RPMI8226 (cell line): ENCODE results near the gene FGGY.
"Not testable (repeated sequence)": the region's sequence is repeated elsewhere in the genome, so short reads cannot be mapped to it uniquely, and the experiment has no call there.

Experiments used
- DNase-seq: peaks from one replicate; pipeline ENCODE4 v3.0.0-alpha.2; 2015

Gene FGGY

DNA sequence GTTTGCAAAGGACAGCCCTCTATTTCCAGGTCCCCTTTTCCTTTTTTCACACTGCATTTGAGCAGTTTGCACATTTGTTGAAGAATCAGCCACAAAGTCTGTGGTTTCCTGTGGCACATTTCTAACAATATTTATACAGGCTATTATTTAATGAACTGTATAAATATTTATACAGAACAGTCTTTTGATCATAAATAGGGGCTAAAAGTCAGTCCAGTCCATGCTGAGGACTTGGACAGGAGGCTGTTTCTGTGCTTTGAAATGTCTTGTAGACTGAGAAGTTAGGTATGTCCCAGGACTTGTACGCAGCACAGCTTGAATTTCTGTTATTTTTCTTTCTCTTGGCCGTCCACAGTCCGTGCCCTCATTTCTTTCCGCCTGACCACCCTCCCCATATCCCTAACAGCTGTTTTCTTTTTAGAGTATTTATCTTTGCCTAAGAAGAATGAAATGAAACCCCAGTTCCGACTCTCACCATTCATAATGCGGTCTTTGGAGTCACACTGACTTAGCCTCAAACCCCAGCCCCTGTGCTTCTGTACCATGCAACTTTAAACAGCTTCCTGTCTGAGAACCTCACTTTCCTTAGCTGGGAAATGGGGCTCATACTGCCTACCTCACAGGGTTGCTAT is 19.7 kb downstream of the FGGY start:
- no peak for DNase-seq

DNA sequence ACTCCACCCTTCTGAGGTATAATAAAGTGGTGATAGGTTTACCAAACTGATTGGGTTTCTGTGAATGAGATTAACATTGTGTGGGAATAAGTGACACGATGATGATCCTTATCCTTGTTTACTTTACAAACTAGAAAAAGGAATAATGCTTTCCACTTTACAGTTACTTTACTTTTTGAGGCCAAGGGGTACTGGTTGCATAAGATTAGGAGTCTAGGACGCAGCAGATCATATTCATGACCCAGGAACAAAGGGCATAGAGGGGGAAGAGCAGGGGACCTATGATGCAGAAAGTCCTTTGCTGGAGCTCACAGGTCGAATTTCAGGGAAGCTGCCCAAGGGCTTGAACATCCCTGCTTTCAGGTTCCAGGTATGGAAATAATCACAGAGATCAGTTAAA is 20.4 kb downstream of the FGGY start:
- DNase-seq, result no peak

DNA sequence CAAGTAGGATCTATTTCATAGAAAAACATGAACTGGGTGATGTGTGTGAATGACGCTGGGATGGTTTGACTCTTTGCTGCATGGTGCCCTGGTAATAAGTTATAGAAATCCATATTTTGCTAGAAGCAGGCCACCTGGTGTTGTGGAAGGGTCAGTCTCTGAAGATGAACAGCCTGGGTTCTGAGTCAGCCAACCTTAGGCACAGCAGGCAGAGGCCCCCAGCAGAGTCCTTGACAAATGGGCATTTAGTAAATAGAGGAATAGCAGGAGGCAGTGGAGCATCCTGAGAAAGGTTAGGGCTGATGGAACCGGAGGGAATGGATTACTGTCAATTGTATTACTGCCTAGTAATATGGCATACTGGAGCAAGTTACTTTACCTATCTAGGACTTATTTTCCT is 20.9 kb downstream of the FGGY start:
- DNase-seq, result no peak

DNA sequence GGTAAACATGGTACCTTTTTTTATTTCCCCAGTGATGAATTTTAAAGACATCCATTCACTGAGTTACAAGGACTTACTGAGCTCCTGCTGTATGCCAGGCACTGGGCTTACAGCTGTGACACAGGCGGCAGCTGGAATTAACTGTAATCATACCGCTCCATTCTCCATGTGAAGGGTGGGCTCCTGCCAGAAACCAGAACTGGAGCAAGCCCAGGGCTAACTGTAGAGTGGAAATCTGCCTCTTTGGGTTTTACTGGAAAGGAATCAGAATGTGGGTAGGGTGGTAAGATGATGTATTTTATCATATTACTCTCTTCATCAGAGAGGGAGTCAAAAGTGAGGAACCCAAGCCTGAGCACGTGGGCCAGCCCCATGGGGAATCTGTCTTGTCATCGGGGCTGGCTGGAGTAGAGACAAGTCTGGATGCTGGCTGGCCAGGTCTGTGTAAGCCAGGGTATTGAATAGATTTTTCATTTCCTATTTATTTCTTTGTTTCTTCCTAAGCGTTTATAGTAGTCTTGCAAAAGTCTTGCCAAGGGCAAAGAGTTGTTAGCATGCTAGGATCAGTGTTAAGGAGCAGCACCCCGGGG is 21.5 kb downstream of the FGGY start:
- no peak for DNase-seq

- DNase-seq, result no peak
Observed at GRCh38 chr1:59322394-59322793, 25.5 kb downstream of the FGGY start.

DNA sequence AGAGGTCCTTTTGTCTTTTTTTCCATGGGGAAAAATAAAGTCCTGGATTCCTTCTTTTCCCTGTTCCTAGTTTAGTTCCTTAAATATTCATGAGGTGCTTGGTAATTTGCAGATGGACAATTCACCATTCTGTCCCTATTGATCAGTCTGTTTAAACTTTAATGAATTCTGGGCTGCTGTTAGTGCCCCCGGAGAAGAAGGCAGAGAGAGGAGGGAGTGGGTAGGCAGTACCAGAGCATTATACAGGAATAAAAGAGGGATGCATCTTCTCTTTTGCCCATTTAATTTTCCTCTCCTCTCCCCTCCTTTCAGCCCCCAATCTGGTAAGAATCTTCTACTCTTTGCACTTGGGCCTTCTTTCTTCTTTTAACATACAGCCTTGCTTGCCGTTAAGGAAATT is 25.9 kb downstream of the FGGY start:
- no peak for DNase-seq

DNA sequence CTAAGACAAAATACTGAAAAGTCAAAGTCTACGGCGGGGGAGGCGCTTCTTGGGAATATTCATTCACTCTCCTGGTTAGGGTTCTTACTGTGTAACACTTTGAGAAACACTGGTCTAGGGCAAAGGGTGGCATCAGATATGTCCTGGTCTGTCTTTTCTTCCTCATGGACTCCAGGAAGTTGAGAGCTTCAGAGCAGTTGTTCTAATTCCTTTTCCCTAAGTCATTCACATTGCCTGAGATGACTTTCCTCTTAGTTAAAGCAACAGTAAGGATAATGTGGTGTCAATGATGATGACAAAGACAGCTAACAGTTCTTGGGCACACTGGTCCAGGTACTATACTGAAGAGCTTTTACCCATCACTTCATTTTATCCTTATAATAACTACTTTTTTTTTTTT is 27.0 kb downstream of the FGGY start:
- DNase-seq, result no peak

GRCh38 chr1:59328353-59328752 is 31.5 kb downstream of the FGGY start:
- DNase-seq, result no peak

DNA sequence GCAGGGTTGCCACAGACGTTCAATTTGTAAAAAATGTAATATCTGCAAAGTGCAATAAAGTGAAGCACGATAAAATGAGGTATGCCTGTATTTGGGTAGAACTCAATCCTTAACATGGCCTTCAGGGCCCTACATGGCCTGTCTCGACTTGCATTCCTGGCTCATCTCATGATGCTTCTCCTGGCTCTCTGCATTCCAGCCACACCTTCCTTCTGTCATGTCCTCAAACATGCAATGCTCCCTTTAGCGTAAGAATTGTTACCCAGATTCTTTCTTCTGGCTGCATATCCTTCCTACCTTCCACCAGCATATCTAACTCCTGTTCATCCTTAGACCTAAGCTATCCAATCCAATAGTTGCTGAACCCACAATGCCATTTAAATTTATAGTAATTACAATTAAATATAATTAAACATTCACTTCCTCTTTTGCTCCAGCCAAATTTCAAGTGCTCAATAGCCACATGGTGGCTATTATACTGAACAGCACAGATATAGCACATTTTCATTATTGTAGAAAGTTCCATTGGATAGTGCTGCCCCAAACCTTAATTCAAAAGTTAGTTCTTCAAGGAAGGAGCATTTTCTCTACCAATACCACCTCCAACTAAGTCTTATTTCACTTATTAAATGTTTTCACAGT is 32.6 kb downstream of the FGGY start:
- no peak for DNase-seq

DNA sequence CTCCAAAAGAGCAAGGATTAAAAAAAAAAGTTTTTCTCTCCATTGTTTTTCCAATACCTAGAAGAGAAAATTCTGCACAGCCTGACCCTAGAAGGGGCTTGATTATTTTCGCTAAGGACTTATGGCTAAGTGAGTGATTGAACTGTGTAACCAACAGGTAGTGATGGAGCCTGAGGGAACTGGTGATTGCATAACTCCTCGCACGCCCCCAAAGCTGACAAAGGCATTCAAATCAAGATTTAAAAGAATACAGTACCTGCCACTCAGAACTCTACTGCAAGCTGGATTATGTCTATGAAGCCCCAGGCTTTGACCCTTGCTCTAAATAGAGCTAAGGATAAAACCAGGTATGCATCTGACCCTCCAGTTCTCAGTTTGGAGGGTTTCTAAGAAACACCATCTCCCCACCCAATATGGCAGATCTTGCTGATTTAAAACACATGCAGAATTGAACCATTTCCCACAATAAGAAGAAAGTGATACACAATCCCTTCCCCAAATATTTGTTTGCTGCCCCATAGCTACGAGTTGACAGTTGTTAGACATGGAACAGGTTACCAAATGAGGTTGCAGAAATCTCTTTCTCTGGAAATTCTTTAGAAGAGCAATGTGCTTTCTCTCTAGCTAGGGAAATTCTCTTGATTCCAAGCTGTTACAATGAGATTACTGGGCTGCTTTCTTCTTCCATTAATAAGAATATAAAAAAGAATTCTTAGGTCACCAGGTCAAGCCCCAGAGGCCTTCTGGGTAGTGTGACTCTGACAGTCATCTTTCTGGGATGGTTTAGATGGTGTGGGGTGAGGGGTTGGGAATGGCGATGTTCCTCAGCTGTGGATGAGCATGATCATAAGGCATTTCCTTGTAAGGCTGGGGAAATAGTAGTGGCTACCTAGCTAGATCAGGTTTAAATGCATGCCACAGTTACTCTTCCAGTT is 35.1 kb downstream of the FGGY start:
- DNase-seq, result no peak

DNA sequence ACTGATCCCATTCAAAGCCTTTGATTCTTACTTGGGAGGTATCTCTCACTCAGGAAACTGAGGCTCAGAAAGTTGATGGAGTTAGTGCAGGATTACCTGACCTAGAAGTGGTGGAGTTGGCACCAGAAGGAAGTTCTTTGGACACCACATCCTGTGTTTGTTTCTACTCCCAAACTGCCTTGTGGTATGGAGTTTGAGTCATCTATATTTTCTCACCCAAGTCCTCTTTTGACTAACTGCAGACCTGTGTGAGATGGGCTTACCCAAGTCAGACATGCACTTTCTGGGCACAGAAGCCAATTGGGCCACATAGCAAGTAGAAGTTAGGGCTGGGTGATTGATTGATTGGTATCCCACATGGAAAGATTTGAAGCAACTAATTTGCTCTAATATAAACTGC is 36.1 kb downstream of the FGGY start:
- DNase-seq, result no peak

- DNase-seq, result no peak
Observed at GRCh38 chr1:59333626-59334277, 36.9 kb downstream of the FGGY start.

- DNase-seq, result no peak
Observed at GRCh38 chr1:59340411-59341307, 43.8 kb downstream of the FGGY start.

DNA sequence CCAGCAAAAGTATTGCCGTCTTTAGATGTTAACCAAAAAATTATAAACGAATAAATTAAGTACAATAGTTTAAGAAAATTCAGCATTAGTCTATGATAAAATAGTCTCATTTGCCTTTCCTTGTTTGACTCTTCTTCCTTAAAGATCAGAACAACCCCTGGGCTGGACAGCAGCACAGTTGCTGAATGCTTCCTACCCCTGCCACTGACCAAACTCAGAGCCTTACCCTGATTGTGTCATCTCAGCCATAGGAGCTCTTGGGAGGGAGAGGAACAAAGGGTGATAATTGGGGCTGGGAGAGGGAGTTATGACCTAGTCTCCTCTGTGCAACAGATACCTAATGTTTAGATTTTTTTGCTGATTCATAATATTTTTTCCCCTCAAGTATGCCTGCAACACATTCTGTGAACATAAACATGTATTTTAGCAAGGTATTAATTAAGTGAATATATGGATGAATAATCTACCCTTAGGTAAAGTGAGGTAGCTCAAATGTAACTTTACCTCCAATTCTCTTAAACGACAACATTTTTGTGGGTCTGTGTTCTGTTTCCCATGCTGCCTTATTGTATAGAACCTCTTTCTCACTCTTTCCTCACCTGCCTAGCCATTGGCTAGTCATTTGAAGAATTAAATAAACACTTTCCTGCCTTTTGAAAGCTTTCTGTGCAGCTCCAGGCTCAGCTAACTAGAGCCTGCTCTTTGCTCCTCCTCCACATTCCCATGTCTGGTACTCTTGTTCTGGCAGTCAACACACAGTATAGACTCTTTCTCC is 46.1 kb downstream of the FGGY start:
- DNase-seq, result no peak

DNA sequence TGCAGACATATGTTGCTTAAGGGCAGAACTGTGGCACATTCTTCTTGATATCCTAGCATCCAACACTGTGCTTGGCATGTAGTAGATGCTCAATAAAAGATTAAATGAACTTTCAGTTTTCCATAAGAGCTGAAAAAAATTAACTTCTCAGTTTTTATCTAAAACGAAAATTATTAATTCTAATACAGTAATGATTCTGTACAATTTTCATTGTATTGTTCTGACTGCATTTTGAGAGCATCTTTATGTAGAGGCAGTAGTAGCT is 46.6 kb downstream of the FGGY start:
- no peak for DNase-seq

GRCh38 chr1:59345221-59345620 is 48.3 kb downstream of the FGGY start:
- DNase-seq, result no peak

DNA sequence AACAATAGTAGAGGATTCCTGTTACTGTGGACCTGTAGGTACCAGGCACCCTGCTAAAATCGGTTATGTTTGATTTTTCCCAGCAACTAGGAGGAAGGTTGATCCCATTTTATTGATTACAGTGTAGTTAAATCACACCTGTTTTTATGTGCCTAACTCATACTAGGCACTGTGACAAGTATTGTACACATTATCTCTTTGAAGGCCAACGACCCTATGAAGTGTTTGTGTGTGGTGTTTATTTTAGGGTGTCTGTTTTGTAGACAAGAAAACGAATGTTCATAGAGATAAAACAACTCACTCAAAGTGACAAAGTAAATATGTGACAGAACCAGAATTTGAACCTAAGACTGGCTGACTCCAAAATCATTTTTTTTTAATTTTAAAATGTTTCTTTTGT is 49.5 kb downstream of the FGGY start:
- DNase-seq, result no peak

GRCh38 chr1:59349101-59349500 is 52.2 kb downstream of the FGGY start:
- no peak for DNase-seq

DNA sequence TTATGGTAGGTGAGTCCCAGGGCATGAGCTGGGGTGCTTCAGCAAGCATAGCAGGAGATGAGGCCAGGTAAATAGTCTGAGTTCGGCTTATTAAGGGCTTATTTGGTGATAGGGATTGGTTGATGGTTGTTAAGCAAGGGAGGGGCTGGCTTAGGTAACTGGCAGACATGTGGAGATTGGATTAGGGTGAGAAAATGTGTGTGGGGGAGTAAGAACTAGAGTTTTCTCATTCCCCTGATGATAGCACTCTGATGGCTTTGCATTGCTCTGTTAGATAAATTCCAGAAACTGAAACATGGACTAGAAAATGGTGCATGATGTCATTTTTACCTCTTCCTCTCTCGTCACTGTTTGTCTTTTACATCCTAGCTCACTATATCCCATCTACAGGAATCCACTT is 53.6 kb downstream of the FGGY start:
- no peak for DNase-seq

DNA sequence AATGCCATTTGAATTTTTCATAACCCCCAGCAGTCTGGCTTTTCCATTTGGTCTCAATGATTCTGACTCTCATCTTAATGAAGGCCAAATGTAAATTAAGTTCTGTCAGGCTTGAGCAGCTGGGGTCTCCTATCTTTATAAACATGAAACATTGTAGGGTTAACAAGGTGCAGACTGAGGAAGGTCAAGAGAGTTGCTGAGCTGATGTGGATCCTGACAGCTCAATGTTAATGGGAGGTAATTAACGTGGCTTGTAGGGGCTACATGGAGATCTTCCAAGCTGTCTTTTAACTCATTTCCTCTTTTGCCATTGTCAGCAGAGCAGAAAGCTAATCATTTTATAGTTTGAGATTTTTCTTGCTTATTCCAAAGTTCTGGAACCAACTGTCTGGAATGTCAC is 55.2 kb downstream of the FGGY start:
- no peak for DNase-seq

DNA sequence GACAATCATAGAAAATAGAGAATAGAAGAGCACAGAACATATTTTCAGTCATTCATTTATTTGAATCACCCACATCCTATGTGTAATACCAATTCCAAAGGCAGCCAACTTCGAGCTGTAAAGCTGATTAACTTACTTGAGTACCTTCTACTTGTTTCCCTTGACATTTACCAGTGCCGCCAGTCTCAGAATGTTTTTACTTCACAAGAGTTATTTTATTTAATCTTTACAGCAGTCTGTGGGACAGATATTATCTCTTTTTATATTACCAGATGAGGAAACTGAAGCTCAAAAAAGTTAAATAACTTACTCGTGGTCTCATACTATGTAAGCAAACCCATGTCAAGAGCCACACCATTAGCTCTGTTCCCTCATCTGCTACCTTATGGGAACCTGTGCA is 56.6 kb downstream of the FGGY start:
- no peak for DNase-seq

DNA sequence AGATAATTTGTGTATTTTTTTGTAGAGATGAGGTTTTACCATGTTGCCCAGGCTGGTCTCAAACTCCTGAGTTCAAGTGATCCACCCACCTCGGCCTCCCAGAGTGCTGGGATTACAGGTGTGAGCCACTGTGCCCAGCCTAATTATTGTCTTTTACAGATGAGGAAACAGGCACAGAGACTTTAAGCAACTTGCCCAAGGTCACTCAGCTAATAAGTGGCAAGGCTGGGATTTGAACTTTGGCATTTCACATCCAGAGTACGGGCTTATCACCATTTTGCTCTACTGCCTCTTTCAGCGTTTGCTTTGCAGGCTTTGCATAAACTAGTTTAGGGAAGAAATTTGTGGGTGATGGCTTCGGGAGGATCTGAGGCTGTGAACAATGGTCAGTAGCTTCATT is 57.3 kb downstream of the FGGY start:
- DNase-seq, result not testable (repeated sequence)
